Keratinocyte (primary cell): ENCODE measurements around the gene ZNF541. TPM values are rescaled to one million over a fixed set of nuclear protein-coding genes. Genes with fewer than 3 reads are reported as not detected.

Experiments used
- DNase-seq: peaks from one replicate; pipeline ENCODE4 v3.0.0-alpha.2; 2011; ENCODE audit warnings: low read depth, missing footprints, low spot score
- FAIRE-seq: peaks from 2 replicates; lab custom pipeline; 2011; peaks lifted over from hg19 to GRCh38; lab: Jason Lieb, UNC
- H2AFZ ChIP-seq: 2 replicates; pipeline ENCODE4 v1.6.0; 2012; ENCODE audit warnings: low read length, control low read depth, inconsistent platforms; ENCODE audit not compliant: control insufficient read depth
- H3K27ac ChIP-seq: 2 replicates; pipeline ENCODE4 v1.5.1; 2011; ENCODE audit warnings: low read length; ENCODE audit not compliant: control insufficient read depth, insufficient read depth
- H3K27me3 ChIP-seq: 3 replicates; pipeline ENCODE4 v1.6.0; 2011; ENCODE audit warnings: low read length; ENCODE audit not compliant: control insufficient read depth, insufficient read depth; ENCODE audit errors: extremely low read depth
- H3K36me3 ChIP-seq, 2 experiments: 2 replicates in 1 of 2; 3 replicates in 1 of 2; pipeline ENCODE4 v1.5.1; 2011; ENCODE audit warnings: low read length in 2 of 2, mild to moderate bottlenecking in 1 of 2; ENCODE audit not compliant: control insufficient read depth in 2 of 2, insufficient read depth in 2 of 2; ENCODE audit errors: extremely low read depth in 1 of 2
- H3K4me1 ChIP-seq: 3 replicates; pipeline ENCODE4 v1.5.1; 2011; ENCODE audit warnings: low read length; ENCODE audit not compliant: control insufficient read depth, insufficient read depth; ENCODE audit errors: extremely low read depth
- H3K4me2 ChIP-seq: 3 replicates; pipeline ENCODE4 v1.6.0; 2011; ENCODE audit warnings: low read depth, low read length; ENCODE audit not compliant: control insufficient read depth, insufficient read depth; ENCODE audit errors: extremely low read depth
- H3K4me3 ChIP-seq, 3 experiments: fragments of 200-600 bp in 1 of 3; sonication (generic) in 1 of 3; 2 replicates in 2 of 3; 3 replicates in 1 of 3; pipeline ENCODE4 v1.5.1; 2011 to 2016; ENCODE audit warnings: low read length in 3 of 3, mild to moderate bottlenecking in 3 of 3, control low read depth in 2 of 3, inconsistent platforms in 1 of 3, low read depth in 1 of 3, mixed read lengths in 1 of 3, mixed run types in 1 of 3, moderate library complexity in 1 of 3; ENCODE audit not compliant: control insufficient read depth in 2 of 3, insufficient read depth in 2 of 3; ENCODE audit errors: extremely low read depth in 1 of 3
- H3K79me2 ChIP-seq: 2 replicates; pipeline ENCODE4 v1.6.0; 2012; ENCODE audit warnings: low read length; ENCODE audit not compliant: control insufficient read depth, insufficient read depth
- H3K9ac ChIP-seq: 3 replicates; pipeline ENCODE4 v1.6.0; 2011; ENCODE audit warnings: low read length; ENCODE audit not compliant: control insufficient read depth, insufficient read depth; ENCODE audit errors: extremely low read depth
- H3K9me1 ChIP-seq: 3 replicates; pipeline ENCODE4 v1.6.0; 2011; ENCODE audit warnings: low read length; ENCODE audit not compliant: control insufficient read depth, insufficient read depth; ENCODE audit errors: extremely low read depth
- H3K9me3 ChIP-seq: 2 replicates; pipeline ENCODE4 v1.5.1; 2012; ENCODE audit warnings: low read depth, low read length; ENCODE audit not compliant: control insufficient read depth
- H4K20me1 ChIP-seq: 3 replicates; pipeline ENCODE4 v1.6.0; 2011; ENCODE audit warnings: low read length; ENCODE audit not compliant: control insufficient read depth, insufficient read depth; ENCODE audit errors: extremely low read depth
- CTCF ChIP-seq, 3 experiments: IDR thresholded peaks in 1 of 3; conservative IDR thresholded peaks in 1 of 3; optimal IDR thresholded peaks in 1 of 3; 2 replicates in 2 of 3; 3 replicates in 1 of 3; pipeline versions ENCODE3 to v1.5.1; 2011; ENCODE audit warnings: low read length in 3 of 3, mild to moderate bottlenecking in 3 of 3, moderate library complexity in 2 of 3, control low read depth in 1 of 3, inconsistent platforms in 1 of 3; ENCODE audit not compliant: insufficient read depth in 2 of 3; ENCODE audit errors: extremely low read depth in 1 of 3
- EZH2 ChIP-seq: IDR thresholded peaks from one replicate; pipeline ENCODE4 v1.6.1; 2012; ENCODE audit warnings: inconsistent platforms, mild to moderate bottlenecking, low read length, moderate library complexity
- dilution Hi-C: fragments of 300-500 bp; cut with MboI; formaldehyde crosslinking; loops from one replicate; pipeline ENCODE4 v1.7.0; 2020; ENCODE audit warnings: low sequenced_read_pairs; ENCODE audit not compliant: extremely low pct_ligation_motif_present
- polyA plus RNA-seq, 5 experiments: library from polyadenylated mRNA; depleted of rRNA in 3 of 5; stranded (reverse) in 3 of 5; stranded (forward) in 1 of 5; unstranded in 1 of 5; fragments of >200 nt; gene quantifications; 1 replicate in 1 of 5; 2 replicates in 3 of 5; 3 replicates in 1 of 5; pipeline versions ENCODE4 v1.2.1 to v1.2.3, GENCODE V29; 2011 to 2012; ENCODE audit warnings: missing spikeins in 2 of 5, low read depth in 1 of 5, low replicate concordance in 1 of 5

The ZNF541 gene
- polyA plus RNA-seq, 1 donor (not counting 4 experiments of a cell fraction or from before 2014, with no cell fraction given), result not detected

- dilution Hi-C loops, result no loop called here
- H3K4me3 ChIP-seq, result no peak overlapping the region
- no peaks in the 10 kb centered on the region for H3K36me3 ChIP-seq
- H3K79me2 ChIP-seq, result no peaks in the 10 kb centered on the region
- TF ChIP-seq EZH2 (no peak), CTCF (optimal IDR thresholded peaks at IDR 0.05 in 1 of 3, IDR thresholded peaks at IDR 0.05 in 1 of 3, conservative IDR thresholded peaks at IDR 0.05 in 1 of 3; ENCODE audit: extremely low read depth in 1 of 3, insufficient read depth in 2 of 3, low read length in 3 of 3) (no peak)
- FAIRE-seq, result no peak
- no peak overlapping the region for H2AFZ ChIP-seq
- H3K9me3 ChIP-seq, result no peaks in the 10 kb centered on the region
- H3K27ac ChIP-seq, result no peak overlapping the region
- no peak overlapping the region for H3K4me2 ChIP-seq
- no peak overlapping the region for H3K9ac ChIP-seq
- no peaks in the 10 kb centered on the region for H3K9me1 ChIP-seq
- H4K20me1 ChIP-seq, result no peaks in the 10 kb centered on the region
- no peak for DNase-seq
- H3K27me3 ChIP-seq, result peaks cover 28% of the 10 kb centered on the region
- no peaks in the 10 kb centered on the region for H3K4me1 ChIP-seq
Observed at GRCh38 chr19:47544476-47544875, 28.5 kb downstream of the ZNF541 start.

- H2AFZ ChIP-seq, result no peak overlapping the region
- no peak for TF ChIP-seq EZH2
- TF ChIP-seq CTCF (optimal IDR thresholded peaks at IDR 0.05 in 1 of 3, IDR thresholded peaks at IDR 0.05 in 1 of 3, conservative IDR thresholded peaks at IDR 0.05 in 1 of 3; ENCODE audit: extremely low read depth in 1 of 3, insufficient read depth in 2 of 3, low read length in 3 of 3), result no peak
- no peaks in the 10 kb centered on the region for H4K20me1 ChIP-seq
- H3K9ac ChIP-seq, result no peak overlapping the region
- H3K9me1 ChIP-seq, result no peaks in the 10 kb centered on the region
- H3K27me3 ChIP-seq, result peaks cover 25% of the 10 kb centered on the region
- dilution Hi-C loops, result no loop called here
- H3K79me2 ChIP-seq, result no peaks in the 10 kb centered on the region
- no peak for FAIRE-seq
- no peak for DNase-seq
- H3K36me3 ChIP-seq, result no peaks in the 10 kb centered on the region
- H3K4me1 ChIP-seq, result no peaks in the 10 kb centered on the region
- no peak overlapping the region for H3K27ac ChIP-seq
- H3K9me3 ChIP-seq, result no peaks in the 10 kb centered on the region
- no peak overlapping the region for H3K4me3 ChIP-seq
- no peak overlapping the region for H3K4me2 ChIP-seq
Observed at GRCh38 chr19:47544075-47544474, 28.9 kb downstream of the ZNF541 start.
